Measurements from ENCODE around the gene ALDOB. TPM values are rescaled to one million over a fixed set of nuclear protein-coding genes. Genes with fewer than 3 reads are reported as not detected.

Gene ALDOB
- total and polyA plus RNA-seq, 4 donors: 527 to 2,132 (median 1,808) TPM

DNA sequence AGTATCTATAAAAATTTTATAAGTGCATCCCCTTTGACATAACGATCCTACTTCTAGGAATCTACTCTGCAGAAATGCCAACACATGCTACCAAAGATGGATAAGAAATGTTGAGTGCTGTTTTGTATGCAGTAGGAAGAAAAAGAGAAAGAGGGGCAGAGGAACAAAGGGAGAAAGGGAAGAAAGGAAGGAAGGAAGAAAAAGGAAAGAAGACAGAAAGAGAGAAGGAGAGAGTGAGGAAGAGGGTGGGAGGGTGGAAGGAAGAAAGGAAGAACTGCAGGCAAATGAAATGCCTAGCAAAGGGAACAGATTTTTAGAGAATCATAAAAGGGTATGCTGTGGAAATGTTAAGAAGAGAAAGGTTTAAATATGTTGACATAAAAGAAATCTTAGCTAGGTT lies 48.5 kb upstream of the ALDOB start:
- 68% methylated on average over 1 of the region's 1 CpG for WGBS
- H3K9me3 ChIP-seq (ENCODE audit: control insufficient read depth in 4 of 4, low read length in 3 of 4): no peaks in the 10 kb centered on the region
- DNase-seq (ENCODE audit: low spot score): no peak
- peaks cover 0 to 8% (median under 1%) of the 10 kb centered on the region in 4 donors for H3K27me3 ChIP-seq (ENCODE audit: control insufficient read depth in 4 of 4, insufficient read depth in 4 of 4, low read length in 3 of 4)
- no peak overlapping the region for H3K9ac ChIP-seq (ENCODE audit: low read depth in 1 of 2, low read length in 2 of 2)
- no peak overlapping the region for H3K4me3 ChIP-seq (ENCODE audit: low read depth in 1 of 3, low read length in 3 of 3)
- TF ChIP-seq, protein P1, sequence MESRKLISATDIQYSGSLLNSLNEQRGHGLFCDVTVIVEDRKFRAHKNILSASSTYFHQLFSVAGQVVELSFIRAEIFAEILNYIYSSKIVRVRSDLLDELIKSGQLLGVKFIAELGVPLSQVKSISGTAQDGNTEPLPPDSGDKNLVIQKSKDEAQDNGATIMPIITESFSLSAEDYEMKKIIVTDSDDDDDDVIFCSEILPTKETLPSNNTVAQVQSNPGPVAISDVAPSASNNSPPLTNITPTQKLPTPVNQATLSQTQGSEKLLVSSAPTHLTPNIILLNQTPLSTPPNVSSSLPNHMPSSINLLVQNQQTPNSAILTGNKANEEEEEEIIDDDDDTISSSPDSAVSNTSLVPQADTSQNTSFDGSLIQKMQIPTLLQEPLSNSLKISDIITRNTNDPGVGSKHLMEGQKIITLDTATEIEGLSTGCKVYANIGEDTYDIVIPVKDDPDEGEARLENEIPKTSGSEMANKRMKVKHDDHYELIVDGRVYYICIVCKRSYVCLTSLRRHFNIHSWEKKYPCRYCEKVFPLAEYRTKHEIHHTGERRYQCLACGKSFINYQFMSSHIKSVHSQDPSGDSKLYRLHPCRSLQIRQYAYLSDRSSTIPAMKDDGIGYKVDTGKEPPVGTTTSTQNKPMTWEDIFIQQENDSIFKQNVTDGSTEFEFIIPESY (IDR thresholded peaks at IDR 0.05): no peak
- TF ChIP-seq GABPA (IDR thresholded peaks at IDR 0.05 in 1 of 2, conservative IDR thresholded peaks at IDR 0.05 in 1 of 2): no peak
- no peak for TF ChIP-seq TAF1 (conservative IDR thresholded peaks at IDR 0.05)
- TF ChIP-seq EGR1 (IDR thresholded peaks at IDR 0.05; ENCODE audit: low read depth in 2 of 2): no peak
- TF ChIP-seq JUND (IDR thresholded peaks at IDR 0.05): no peak
- TF ChIP-seq, protein P2, sequence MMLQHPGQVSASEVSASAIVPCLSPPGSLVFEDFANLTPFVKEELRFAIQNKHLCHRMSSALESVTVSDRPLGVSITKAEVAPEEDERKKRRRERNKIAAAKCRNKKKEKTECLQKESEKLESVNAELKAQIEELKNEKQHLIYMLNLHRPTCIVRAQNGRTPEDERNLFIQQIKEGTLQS (IDR thresholded peaks at IDR 0.05): no peak
- TF ChIP-seq, protein P3, sequence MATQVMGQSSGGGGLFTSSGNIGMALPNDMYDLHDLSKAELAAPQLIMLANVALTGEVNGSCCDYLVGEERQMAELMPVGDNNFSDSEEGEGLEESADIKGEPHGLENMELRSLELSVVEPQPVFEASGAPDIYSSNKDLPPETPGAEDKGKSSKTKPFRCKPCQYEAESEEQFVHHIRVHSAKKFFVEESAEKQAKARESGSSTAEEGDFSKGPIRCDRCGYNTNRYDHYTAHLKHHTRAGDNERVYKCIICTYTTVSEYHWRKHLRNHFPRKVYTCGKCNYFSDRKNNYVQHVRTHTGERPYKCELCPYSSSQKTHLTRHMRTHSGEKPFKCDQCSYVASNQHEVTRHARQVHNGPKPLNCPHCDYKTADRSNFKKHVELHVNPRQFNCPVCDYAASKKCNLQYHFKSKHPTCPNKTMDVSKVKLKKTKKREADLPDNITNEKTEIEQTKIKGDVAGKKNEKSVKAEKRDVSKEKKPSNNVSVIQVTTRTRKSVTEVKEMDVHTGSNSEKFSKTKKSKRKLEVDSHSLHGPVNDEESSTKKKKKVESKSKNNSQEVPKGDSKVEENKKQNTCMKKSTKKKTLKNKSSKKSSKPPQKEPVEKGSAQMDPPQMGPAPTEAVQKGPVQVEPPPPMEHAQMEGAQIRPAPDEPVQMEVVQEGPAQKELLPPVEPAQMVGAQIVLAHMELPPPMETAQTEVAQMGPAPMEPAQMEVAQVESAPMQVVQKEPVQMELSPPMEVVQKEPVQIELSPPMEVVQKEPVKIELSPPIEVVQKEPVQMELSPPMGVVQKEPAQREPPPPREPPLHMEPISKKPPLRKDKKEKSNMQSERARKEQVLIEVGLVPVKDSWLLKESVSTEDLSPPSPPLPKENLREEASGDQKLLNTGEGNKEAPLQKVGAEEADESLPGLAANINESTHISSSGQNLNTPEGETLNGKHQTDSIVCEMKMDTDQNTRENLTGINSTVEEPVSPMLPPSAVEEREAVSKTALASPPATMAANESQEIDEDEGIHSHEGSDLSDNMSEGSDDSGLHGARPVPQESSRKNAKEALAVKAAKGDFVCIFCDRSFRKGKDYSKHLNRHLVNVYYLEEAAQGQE (IDR thresholded peaks at IDR 0.05): no peak
- no peak for TF ChIP-seq HNF4A (conservative IDR thresholded peaks at IDR 0.05)
- no peak for TF ChIP-seq FOXA2 (IDR thresholded peaks at IDR 0.05)
- TF ChIP-seq NR2F2 (IDR thresholded peaks at IDR 0.05): no peak
- TF ChIP-seq, protein P4, sequence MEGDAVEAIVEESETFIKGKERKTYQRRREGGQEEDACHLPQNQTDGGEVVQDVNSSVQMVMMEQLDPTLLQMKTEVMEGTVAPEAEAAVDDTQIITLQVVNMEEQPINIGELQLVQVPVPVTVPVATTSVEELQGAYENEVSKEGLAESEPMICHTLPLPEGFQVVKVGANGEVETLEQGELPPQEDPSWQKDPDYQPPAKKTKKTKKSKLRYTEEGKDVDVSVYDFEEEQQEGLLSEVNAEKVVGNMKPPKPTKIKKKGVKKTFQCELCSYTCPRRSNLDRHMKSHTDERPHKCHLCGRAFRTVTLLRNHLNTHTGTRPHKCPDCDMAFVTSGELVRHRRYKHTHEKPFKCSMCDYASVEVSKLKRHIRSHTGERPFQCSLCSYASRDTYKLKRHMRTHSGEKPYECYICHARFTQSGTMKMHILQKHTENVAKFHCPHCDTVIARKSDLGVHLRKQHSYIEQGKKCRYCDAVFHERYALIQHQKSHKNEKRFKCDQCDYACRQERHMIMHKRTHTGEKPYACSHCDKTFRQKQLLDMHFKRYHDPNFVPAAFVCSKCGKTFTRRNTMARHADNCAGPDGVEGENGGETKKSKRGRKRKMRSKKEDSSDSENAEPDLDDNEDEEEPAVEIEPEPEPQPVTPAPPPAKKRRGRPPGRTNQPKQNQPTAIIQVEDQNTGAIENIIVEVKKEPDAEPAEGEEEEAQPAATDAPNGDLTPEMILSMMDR (IDR thresholded peaks at IDR 0.05; ENCODE audit: low read depth, low read length, missing input control): no peak
- TF ChIP-seq YY1 (IDR thresholded peaks at IDR 0.05): no peak
- no peak for TF ChIP-seq FOXA1 (IDR thresholded peaks at IDR 0.05)
- peaks cover 9 to 17% (median 12%) of the 10 kb centered on the region in 4 donors for H3K4me1 ChIP-seq (ENCODE audit: control insufficient read depth in 4 of 4, insufficient read depth in 4 of 4, low read length in 3 of 4)
- no peaks in the 10 kb centered on the region for H3K36me3 ChIP-seq (ENCODE audit: control insufficient read depth in 4 of 4, insufficient read depth in 3 of 4, low read depth in 1 of 4, low read length in 3 of 4)
- H3K27ac ChIP-seq (ENCODE audit: low read depth in 1 of 2, low read length in 2 of 2): no peak overlapping the region

DNA sequence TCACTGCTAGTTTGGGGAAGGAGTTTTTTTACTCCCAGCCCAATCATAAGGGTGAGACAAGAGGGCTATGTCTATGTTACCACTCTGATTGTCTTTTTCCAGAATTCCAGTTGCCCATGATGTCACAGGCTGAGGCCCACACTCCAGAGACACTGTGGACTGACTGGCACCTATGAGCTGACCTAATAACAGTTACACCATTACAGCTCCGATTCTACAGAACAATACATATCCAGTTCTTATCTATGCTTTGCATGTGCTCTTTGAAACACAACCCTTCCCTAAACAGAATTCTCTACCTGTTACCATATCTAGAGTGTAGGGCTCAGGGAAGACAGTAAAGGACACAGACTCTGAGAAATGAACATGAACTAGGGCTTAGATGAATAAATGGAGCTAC lies 45.7 kb upstream of the ALDOB start:
- WGBS: 60% methylated on average over 1 of the region's 1 CpG
- H3K4me1 ChIP-seq (ENCODE audit: control insufficient read depth in 4 of 4, insufficient read depth in 4 of 4, low read length in 3 of 4): peaks cover 4 to 6% (median 5%) of the 10 kb centered on the region in 4 donors
- no peak overlapping the region for H3K27ac ChIP-seq (ENCODE audit: low read depth in 1 of 2, low read length in 2 of 2)
- peaks cover 0 to 5% (median under 1%) of the 10 kb centered on the region in 4 donors for H3K27me3 ChIP-seq (ENCODE audit: control insufficient read depth in 4 of 4, insufficient read depth in 4 of 4, low read length in 3 of 4)
- H3K9ac ChIP-seq (ENCODE audit: low read depth in 1 of 2, low read length in 2 of 2): no peak overlapping the region
- no peak overlapping the region for H3K4me3 ChIP-seq (ENCODE audit: low read depth in 1 of 3, low read length in 3 of 3)
- H3K36me3 ChIP-seq (ENCODE audit: control insufficient read depth in 4 of 4, insufficient read depth in 3 of 4, low read depth in 1 of 4, low read length in 3 of 4): no peaks in the 10 kb centered on the region
- no peak for DNase-seq (ENCODE audit: low spot score)
- no peaks in the 10 kb centered on the region for H3K9me3 ChIP-seq (ENCODE audit: control insufficient read depth in 4 of 4, low read length in 3 of 4)
- TF ChIP-seq RXRA (IDR thresholded peaks at IDR 0.05): no peak
- no peak for TF ChIP-seq SP1 (IDR thresholded peaks at IDR 0.05)
- no peak for TF ChIP-seq HNF4A (conservative IDR thresholded peaks at IDR 0.05)
- no peak for TF ChIP-seq TAF1 (conservative IDR thresholded peaks at IDR 0.05)
- TF ChIP-seq YY1 (IDR thresholded peaks at IDR 0.05): no peak
- no peak for TF ChIP-seq HNF4G (IDR thresholded peaks at IDR 0.05)
- TF ChIP-seq, protein P4 (IDR thresholded peaks at IDR 0.05; ENCODE audit: low read depth, low read length, missing input control): no peak
- TF ChIP-seq, protein P2 (IDR thresholded peaks at IDR 0.05): no peak
- TF ChIP-seq NR2F2 (IDR thresholded peaks at IDR 0.05): no peak
- TF ChIP-seq, protein P3 (IDR thresholded peaks at IDR 0.05): no peak
- no peak for TF ChIP-seq FOXA2 (IDR thresholded peaks at IDR 0.05)
- TF ChIP-seq, protein P5, sequence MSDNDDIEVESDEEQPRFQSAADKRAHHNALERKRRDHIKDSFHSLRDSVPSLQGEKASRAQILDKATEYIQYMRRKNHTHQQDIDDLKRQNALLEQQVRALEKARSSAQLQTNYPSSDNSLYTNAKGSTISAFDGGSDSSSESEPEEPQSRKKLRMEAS (IDR thresholded peaks at IDR 0.05): no peak
- no peak for TF ChIP-seq GABPA (IDR thresholded peaks at IDR 0.05 in 1 of 2, conservative IDR thresholded peaks at IDR 0.05 in 1 of 2)
- TF ChIP-seq JUND (IDR thresholded peaks at IDR 0.05): no peak
